Activated CD8-positive, alpha-beta memory T cell treated with anti-CD3 and anti-CD28 coated beads, Interleukin-2, amount 50 U/mL, for 24 hours (primary cell): ENCODE data around the gene GNPNAT1.
"Not testable (repeated sequence)": the region's sequence is repeated elsewhere in the genome, so short reads cannot be mapped to it uniquely, and the experiment has no call there.

Experiments used
- DNase-seq: peaks from one replicate; pipeline ENCODE4 v3.0.0-alpha.2; 2020; ENCODE audit errors: extremely low read depth

GNPNAT1 gene

DNA sequence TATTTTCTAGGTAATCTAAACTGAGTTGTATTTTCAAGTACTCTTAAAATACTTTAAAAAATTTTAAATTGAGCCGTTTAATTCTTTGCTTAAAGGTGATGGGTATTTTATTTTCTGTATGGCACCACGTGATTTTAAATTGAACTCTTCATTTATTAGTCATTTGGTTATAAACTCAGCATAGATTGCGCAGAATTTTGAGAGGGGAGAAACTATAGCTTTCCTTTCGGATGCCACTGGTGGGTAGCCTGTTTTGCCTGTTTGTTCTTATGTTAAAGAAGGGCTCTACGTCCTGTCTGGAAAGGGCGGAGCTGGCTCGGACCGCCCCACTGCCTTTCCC lies 61.9 kb downstream of the GNPNAT1 start:
- DNase-seq: no peak

DNA sequence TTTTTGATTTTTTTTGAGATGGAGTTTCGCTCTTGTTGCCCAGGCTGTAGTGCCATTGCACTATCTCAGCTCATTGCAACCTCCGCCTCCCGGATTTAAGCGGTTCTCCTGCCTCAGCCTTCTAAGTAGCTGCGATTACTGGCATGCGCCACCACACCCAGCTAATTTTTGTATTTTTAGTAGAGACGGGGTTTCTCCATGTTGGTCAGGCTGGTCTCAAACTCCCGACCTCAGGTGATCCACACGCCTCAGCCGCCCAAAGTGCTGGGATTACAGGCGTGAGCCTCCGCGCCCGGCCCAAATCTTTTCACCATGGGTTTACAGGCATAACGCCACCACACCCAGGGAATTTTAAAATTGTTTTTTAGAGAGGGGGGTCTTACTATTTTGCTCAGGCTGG lies 62.4 kb downstream of the GNPNAT1 start:
- not testable (repeated sequence) for DNase-seq

DNA sequence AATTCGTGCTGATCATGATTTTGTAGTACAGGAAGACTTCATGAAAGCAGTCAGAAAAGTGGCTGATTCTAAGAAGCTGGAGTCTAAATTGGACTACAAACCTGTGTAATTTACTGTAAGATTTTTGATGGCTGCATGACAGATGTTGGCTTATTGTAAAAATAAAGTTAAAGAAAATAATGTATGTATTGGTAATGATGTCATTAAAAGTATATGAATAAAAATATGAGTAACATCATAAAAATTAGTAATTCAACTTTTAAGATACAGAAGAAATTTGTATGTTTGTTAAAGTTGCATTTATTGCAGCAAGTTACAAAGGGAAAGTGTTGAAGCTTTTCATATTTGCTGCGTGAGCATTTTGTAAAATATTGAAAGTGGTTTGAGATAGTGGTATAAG lies 63.9 kb downstream of the GNPNAT1 start:
- not testable (repeated sequence) for DNase-seq
